GM12874 (cell line): ENCODE results near the gene TSPAN17.

ENCODE experiments used
- CTCF ChIP-seq: IDR thresholded peaks from 2 replicates; pipeline ENCODE4 v1.5.1; 2011; ENCODE audit warnings: low read depth, mild to moderate bottlenecking, control low read depth, low read length, moderate library complexity; ENCODE audit not compliant: insufficient read depth

Gene TSPAN17

DNA sequence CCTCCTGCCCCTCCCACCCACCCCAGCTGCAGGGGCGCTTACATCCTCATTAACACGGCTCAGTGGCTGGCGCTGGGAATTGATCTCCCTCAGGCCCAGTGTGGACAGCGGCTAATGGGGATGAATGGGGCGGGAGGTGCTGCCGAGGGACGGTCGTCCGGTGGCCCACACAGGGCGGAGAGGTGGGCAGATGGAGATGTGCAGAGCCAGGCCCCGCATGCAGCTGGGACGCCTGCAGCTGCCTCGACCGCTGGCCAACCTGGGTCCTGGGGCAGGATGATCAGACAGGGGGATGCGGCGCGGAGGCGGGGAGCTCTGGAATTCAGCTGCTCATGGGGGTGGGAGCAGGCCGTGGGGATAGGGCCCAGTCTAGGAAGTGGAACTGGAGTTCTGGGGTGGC, 17.6 kb downstream of the TSPAN17 start:
- TF ChIP-seq CTCF, result no peak

DNA sequence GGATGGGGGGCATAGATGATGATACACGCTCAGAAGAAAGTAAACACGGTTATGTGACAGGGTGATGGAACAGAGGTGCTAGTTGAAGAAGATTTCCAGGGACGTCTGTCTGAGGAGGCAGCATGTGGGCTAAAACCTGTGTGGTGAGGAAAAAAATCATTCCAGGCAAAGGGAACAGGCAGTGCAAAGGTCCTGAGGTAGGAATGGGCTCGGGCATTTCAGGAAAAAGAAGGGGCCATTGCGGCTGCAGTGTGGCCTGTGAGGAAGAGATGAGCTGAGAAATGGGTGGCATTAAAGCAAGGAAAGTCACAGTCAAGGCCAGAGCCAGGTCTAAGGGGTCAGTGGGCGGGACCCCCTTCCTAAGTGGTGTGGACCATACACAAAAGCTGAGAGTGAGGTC, 18.2 kb downstream of the TSPAN17 start:
- TF ChIP-seq CTCF, result no peak

- no peak for TF ChIP-seq CTCF
Measured at GRCh38 chr5:176667637-176668036, 20.4 kb downstream of the TSPAN17 start.

DNA sequence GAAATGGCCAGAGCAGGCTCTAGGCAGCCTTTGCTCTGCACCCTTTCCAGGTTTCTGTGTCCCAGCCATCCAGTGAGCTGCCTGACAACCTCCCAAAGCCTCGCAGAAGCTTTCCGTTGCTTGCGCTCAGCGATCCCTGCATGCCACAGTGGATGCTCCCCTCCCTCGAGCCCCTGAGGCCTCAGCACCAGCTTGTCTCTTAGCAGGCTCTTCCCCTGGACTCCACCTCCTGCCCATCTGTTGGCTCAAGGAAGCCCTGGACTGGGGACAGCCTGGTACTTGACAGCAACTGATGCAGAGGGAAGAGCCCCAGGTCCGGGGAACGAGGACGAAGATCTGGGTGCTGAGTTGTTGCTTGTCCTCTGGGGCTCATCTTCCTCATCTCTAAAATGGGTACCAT, 23.2 kb downstream of the TSPAN17 start:
- no peak for TF ChIP-seq CTCF

- no peak for TF ChIP-seq CTCF
Measured at GRCh38 chr5:176671399-176671798, 24.1 kb downstream of the TSPAN17 start.

- TF ChIP-seq CTCF, result no peak
Measured at GRCh38 chr5:176671890-176672747, 24.8 kb downstream of the TSPAN17 start.

DNA sequence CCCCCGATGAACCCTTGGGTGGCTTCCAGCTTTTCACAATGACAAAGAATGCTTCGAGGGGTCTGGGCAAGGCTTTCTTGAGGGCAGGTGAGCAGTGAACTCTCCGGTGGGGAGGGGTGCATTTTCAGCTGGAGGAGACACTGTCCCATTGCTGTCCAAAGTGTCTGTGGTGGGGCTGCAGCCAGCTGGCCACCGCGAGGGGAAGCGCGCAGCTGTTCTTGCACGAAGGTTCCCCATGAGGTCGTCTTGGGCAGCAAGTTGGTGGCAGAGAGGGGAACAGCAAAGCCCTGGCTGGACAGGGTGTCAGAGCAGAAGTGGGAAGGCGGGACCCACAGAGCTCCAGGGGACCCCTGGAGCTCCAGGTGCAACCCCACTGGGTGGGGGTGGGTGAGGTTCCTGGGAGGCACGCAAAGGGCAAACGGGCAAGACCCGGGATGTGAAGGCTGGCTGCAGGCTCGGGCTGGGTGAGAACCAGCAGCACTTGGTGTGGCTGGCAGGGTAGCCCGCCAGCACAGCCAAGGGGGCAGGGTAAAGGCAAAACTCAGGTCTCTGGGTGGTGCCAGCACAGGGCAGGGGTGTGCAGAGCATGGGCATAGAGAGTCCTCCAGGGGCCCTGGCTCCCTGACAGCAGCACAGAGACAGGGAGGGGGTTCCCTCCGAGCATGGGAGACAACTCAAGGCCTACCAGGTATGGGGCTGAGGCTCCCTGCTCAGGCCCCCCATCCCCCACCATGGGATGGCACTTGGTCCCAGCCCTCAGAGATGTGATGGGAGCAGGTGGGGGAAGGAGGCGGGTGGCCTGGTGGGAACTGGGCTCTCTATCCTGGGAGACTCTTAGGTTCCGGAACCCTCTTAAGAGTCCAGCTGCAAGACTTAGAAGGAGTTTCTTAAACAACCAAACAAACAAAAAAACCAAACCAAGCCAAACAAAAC, 26.6 kb downstream of the TSPAN17 start:
- no peak for TF ChIP-seq CTCF
